ENCODE measurements around the gene LDLRAD3.

The LDLRAD3 gene

DNA sequence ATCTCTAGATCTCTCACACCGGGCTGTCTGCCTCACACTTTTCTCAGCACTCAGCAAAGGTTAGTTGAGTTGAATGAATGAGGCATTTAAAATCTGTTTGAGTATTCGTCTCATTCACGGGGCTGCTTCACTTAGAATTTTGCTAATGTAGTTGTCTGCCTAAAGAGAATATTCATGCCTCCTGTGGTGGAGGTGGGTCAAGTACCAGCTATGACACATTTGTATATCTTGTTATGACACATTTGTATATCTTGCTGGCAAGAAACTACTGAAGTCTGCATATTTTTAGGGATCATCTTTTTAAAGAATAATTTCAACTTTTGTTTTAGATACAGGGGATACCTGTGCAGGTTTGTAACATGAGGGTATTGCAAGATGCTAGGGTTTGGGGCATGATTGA, 43.1 kb downstream of the LDLRAD3 start:
- Mint-ChIP-seq H3K27ac (no peak overlapping the region), H3K36me3 (no peaks in the 10 kb centered on the region), H3K27me3 (peaks cover 30% of the 10 kb centered on the region), H3K4me3 (no peak overlapping the region), H3K4me1 (no peaks in the 10 kb centered on the region), H3K9me3 (peaks cover 6% of the 10 kb centered on the region)
- no peak for ATAC-seq

DNA sequence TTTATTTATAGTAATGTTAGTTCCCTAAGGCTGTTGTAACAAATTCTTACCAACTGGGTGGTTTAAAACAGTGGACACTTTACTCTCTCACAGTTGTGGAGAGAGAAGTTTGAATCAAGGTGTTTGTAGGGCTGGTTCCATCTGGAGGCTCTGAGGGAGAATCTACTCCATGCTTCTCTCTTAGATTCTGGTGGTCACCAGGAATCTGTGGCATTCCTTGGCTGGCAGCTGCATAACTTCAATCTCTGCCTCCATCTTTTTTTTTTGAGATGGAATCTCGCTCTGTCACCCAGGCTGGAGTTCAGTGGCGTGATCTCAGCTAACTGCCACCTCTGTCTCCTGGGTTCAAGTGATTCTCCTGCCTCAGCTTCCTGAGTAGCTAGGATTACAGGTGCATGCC, 46.3 kb downstream of the LDLRAD3 start:
- no peak for ATAC-seq
- H3K36me3 Mint-ChIP-seq, result no peaks in the 10 kb centered on the region
- H3K9me3 Mint-ChIP-seq, result peaks cover 6% of the 10 kb centered on the region
- H3K27ac Mint-ChIP-seq, result no peak overlapping the region
- no peak overlapping the region for H3K4me3 Mint-ChIP-seq
- H3K4me1 Mint-ChIP-seq, result no peaks in the 10 kb centered on the region
- H3K27me3 Mint-ChIP-seq, result peaks cover 40% of the 10 kb centered on the region

DNA sequence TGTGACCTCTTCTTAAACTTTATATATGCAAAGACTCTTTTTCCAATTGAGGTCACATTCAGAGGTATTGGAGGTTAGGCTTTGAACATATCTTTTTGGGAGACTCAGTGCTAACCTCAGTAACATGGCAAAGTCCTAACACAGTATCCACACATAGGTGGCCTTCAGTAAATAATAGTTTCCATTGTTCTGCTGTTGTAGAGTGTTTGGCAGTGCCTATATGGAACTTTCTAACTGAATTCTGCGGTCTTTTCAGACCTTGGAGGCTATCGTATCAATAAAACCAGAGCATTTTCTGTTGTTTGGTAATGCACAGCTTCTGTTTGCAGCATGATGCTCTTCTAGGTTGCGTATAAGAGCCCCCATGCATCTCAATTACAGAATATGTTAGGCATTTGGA, 47.0 kb downstream of the LDLRAD3 start:
- H3K9me3 Mint-ChIP-seq, result peaks cover 4% of the 10 kb centered on the region

DNA sequence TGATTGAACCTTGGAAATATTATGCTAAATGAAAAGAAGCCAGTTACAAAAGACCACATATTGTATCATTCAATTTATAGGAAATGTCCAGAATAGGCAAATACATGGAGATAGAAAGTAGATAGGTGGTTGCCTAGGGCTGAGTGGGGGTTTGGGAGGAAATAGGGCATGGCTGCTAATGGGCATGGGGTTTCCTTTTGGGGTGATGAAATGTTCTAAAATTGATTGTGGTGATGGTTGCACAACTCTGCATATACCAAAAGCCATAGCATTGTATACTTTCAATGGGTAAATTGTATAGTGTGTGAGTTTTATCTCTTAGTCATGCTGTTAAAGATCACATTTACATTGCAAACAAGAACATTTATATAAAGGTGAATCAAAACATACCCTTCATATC, 48.7 kb downstream of the LDLRAD3 start:
- no peak overlapping the region for H3K27ac Mint-ChIP-seq
- no peaks in the 10 kb centered on the region for H3K4me1 Mint-ChIP-seq
- peaks cover 40% of the 10 kb centered on the region for H3K27me3 Mint-ChIP-seq
- H3K9me3 Mint-ChIP-seq, result peaks cover 3% of the 10 kb centered on the region
- no peaks in the 10 kb centered on the region for H3K36me3 Mint-ChIP-seq
- H3K4me3 Mint-ChIP-seq, result no peak overlapping the region
- no peak for ATAC-seq

More for the DNA sequence above, 47.0 kb downstream of the LDLRAD3 start:
- no peak overlapping the region for H3K27ac Mint-ChIP-seq
- no peaks in the 10 kb centered on the region for H3K36me3 Mint-ChIP-seq
- H3K27me3 Mint-ChIP-seq, result peaks cover 40% of the 10 kb centered on the region
- no peak overlapping the region for H3K4me3 Mint-ChIP-seq
- H3K4me1 Mint-ChIP-seq, result no peaks in the 10 kb centered on the region
- no peak for ATAC-seq

DNA sequence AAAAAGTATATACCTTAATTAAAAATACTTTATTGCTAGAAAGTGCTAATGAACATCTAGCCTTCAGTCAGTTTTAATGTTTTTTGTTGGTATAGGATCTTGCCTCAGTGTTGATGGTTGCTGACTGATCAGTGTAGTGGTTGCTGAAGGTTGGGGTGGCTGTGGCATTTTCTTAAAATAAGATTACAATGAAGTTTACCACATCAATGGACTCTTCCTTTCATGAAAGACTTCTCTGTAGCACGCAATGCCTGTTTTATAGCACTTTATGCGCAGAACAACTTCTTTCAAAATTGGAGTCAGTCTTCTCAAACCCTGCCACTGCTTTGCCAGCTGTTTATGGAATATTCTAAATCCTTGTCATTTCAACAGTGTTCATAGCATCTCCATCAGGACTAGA, 50.6 kb downstream of the LDLRAD3 start:
- H3K27me3 Mint-ChIP-seq, result peaks cover 32% of the 10 kb centered on the region
- H3K4me3 Mint-ChIP-seq, result no peak overlapping the region
- no peak overlapping the region for H3K27ac Mint-ChIP-seq
- no peaks in the 10 kb centered on the region for H3K4me1 Mint-ChIP-seq
- no peak for ATAC-seq
- no peaks in the 10 kb centered on the region for H3K36me3 Mint-ChIP-seq
- H3K9me3 Mint-ChIP-seq, result no peaks in the 10 kb centered on the region

DNA sequence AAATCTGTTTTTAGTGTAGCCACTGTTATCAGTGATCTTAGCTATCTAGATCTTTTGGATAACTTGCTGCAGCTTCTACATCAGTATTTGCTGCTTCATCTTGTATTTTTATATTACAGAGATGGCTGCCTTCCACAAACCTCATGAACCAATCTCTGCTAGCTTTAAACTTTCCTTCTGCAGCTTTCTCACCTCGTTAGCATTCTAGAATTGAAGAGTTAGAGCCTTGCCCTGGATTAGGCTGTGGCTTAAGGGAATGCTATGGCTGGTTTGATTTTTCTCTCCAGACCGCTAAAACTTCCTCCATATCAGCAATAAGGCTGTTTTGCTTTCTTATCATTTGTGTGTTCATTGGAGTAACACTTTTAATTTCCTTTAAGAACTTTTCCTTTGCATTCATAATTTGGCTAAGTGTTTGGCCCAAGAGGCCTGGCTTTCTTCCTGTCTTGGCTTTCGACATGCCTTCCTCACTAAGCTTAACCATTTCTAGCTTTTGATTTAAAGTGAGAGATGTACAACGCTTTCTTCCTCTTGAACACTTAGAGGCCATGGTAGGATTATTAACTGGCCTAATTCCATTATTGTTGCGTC, 51.9 kb downstream of the LDLRAD3 start:
- Mint-ChIP-seq H3K27me3 (peaks cover 23% of the 10 kb centered on the region), H3K9me3 (no peaks in the 10 kb centered on the region), H3K27ac (no peak overlapping the region), H3K4me1 (no peaks in the 10 kb centered on the region), H3K4me3 (no peak overlapping the region), H3K36me3 (no peaks in the 10 kb centered on the region)
- ATAC-seq, result no peak

DNA sequence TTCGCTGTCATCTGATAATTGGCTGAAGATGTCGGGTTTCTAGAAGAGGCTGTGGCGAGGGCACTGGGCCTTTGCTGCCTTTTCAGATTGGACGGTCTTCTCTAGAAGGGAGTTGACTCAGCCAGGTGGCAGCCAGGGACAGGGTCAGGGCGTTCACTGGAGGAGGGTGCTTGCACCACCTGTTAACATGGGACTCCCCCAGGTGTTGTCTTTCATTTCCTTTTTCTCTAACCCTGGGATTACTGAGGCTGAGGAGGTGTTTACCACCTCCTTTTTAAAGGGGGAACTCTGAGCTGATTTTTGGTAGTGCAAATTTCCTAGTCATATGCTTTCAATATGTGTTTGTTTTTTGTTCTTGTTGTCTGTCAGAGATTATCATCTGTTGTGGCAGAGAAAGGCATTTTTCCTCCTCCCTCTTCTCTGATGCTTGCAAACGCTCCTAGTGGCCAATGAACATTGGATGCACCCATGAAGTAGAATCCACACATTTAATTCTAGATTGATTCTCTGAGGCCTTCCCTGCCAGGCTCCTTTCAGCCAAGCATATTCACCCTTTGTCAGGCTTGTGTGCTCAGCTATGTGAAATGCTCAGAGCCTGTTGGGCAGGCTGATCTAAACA, 54.1 kb downstream of the LDLRAD3 start:
- ATAC-seq, result peak; percentile 52
- Mint-ChIP-seq H3K9me3 (no peaks in the 10 kb centered on the region), H3K36me3 (no peaks in the 10 kb centered on the region), H3K4me3 (no peak overlapping the region), H3K27me3 (peaks cover 10% of the 10 kb centered on the region), H3K4me1 (no peaks in the 10 kb centered on the region), H3K27ac (no peak overlapping the region)

DNA sequence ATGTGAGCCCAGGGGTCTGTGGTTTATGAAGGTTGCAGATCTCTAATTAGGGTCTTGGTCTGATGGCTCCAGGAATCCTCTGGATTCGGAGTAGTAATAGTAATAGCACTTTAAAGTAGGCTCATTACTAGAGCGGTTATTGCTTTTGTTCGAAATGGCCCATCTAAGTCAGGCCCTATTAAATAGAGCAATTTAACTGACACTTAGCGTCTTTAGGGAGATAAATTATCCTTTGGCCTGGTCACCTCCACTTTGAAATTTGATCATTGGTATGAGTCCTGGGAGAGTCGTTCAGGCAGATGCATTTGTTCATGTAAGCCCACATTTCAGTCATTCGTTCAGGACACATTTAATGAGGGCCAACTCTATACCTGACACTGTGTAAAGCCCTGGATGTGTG, 54.8 kb downstream of the LDLRAD3 start:
- H3K27me3 Mint-ChIP-seq, result peaks cover 4% of the 10 kb centered on the region
- H3K36me3 Mint-ChIP-seq, result no peaks in the 10 kb centered on the region
- no peak overlapping the region for H3K4me3 Mint-ChIP-seq
- H3K9me3 Mint-ChIP-seq, result peaks cover 2% of the 10 kb centered on the region
- ATAC-seq, result no peak
- no peak overlapping the region for H3K27ac Mint-ChIP-seq
- no peaks in the 10 kb centered on the region for H3K4me1 Mint-ChIP-seq

DNA sequence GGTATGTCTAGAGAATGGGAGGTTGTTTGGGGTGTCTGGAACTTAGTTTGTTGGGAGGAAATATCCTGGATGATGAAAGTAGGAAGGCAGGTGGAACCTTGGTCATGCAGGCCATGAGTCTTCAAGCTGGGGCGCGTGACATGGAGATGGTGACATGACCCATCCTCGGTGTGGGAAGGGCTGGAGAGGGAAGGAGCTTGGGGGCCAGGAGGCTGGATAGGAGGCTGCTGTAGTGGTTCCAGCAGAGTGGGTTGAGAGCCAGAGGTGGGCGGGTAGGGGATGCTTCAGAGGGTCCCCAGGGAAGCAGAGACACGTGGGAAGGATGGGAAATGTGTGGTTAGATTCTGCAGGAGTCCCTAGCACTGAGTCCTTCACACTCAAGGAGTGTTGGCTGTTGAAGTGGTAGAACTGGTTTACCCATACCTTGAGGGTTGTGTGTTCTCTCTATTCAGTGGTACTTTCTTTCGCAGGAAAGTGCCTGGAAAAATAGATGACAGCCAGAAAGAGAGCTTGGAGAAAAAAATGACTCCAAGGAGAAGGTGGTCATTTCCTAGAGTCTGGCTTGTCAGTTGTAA, 56.8 kb downstream of the LDLRAD3 start:
- no peaks in the 10 kb centered on the region for H3K27me3 Mint-ChIP-seq
- no peak overlapping the region for H3K27ac Mint-ChIP-seq
- H3K4me3 Mint-ChIP-seq, result no peak overlapping the region
- H3K36me3 Mint-ChIP-seq, result no peaks in the 10 kb centered on the region
- no peak for ATAC-seq
- peaks cover 7% of the 10 kb centered on the region for H3K9me3 Mint-ChIP-seq
- no peaks in the 10 kb centered on the region for H3K4me1 Mint-ChIP-seq

DNA sequence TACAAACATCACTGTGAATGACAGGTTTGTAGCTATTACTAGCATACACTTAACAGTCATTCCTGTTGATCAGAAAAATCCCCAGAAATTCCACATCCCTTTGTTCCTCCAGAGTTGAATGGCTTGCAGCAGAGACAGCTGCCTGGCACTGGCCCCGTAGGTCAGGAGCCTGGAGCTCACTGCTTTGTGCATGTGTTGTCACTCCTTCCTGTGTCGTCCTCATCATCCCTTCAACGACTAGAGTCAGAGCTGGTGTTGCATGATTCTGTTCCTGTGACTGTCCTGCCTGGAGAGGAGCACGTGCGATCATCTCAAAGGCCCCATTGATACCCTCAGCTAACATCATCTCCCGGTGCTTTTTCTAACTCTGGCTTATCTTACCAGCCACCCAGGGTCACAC, 58.3 kb downstream of the LDLRAD3 start:
- no peaks in the 10 kb centered on the region for H3K4me1 Mint-ChIP-seq
- H3K27ac Mint-ChIP-seq, result no peak overlapping the region
- no peaks in the 10 kb centered on the region for H3K27me3 Mint-ChIP-seq
- H3K36me3 Mint-ChIP-seq, result no peaks in the 10 kb centered on the region
- peaks cover 13% of the 10 kb centered on the region for H3K9me3 Mint-ChIP-seq
- no peak overlapping the region for H3K4me3 Mint-ChIP-seq
- ATAC-seq, result no peak

DNA sequence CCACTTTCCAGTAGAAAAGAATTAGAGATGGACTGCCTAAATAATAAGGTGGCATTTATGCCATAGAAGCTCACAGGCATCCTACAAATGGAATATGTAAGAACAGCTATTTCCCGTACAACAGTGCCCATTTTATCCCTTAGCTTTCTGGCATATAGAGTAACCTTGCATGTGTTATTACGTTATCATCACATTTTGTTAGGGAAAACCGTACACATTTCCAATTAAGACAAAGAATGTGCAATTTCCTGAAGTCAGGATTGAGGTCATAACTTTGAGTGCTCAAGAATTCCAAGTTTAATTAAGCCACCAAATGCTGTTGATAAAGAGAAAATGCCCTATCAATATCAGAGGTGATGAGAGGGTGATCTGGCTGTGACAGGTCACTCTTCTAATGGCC, 58.9 kb downstream of the LDLRAD3 start:
- Mint-ChIP-seq H3K27ac (no peak overlapping the region), H3K27me3 (no peaks in the 10 kb centered on the region), H3K4me1 (no peaks in the 10 kb centered on the region), H3K4me3 (no peak overlapping the region), H3K9me3 (peaks cover 13% of the 10 kb centered on the region), H3K36me3 (no peaks in the 10 kb centered on the region)
- no peak for ATAC-seq

DNA sequence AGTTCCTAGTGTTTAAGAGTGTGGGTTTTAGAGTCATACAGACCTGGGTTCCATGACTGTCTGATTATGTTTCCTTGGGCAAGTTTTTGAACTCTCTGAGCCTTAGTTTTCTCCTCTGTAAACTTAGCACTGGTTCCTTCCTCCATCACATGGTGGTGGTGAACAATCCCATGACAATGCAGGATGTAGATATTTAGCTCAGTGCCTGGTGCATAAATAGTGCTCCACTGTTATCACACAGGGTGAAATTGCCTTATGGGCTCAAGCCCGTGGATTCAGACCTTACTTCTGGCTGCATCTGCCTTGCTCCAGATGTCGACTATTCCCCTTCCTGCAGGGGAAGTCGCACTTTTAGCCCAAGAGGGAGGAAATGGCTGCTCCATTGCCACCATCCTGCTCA, 62.7 kb downstream of the LDLRAD3 start:
- no peak for ATAC-seq
- H3K4me1 Mint-ChIP-seq, result no peaks in the 10 kb centered on the region
- H3K27me3 Mint-ChIP-seq, result no peaks in the 10 kb centered on the region
- H3K36me3 Mint-ChIP-seq, result no peaks in the 10 kb centered on the region
- H3K9me3 Mint-ChIP-seq, result peaks cover 13% of the 10 kb centered on the region
- H3K27ac Mint-ChIP-seq, result no peak overlapping the region
- no peak overlapping the region for H3K4me3 Mint-ChIP-seq

DNA sequence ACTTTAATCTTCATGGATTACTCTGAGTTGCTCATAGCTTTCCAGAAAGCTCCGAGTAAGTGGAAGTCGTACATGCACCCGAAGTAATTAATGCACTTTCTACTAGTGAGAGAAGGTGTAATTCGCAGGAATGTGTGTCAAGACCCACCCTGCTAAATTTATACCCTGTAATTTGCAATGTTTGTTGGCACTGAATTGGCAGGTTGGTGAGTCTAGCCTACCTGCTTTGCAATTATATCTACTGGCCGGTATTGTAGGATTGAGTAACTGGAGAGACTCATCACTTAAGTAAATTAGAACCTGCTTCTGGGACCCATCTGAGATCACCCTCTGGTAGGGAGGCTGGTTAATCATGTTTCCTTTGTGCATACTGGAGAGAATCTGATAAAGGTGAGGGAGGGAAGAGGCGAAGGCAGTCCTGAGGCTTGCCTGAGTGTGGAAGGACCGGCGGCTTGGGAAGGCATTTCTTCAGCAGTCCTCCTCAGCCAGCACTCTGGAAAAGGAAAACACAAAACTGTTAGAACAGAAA, 63.3 kb downstream of the LDLRAD3 start:
- Mint-ChIP-seq H3K4me3 (no peak overlapping the region), H3K36me3 (no peaks in the 10 kb centered on the region), H3K4me1 (no peaks in the 10 kb centered on the region), H3K27ac (no peak overlapping the region), H3K9me3 (peaks cover 13% of the 10 kb centered on the region), H3K27me3 (no peaks in the 10 kb centered on the region)
- ATAC-seq, result no peak

DNA sequence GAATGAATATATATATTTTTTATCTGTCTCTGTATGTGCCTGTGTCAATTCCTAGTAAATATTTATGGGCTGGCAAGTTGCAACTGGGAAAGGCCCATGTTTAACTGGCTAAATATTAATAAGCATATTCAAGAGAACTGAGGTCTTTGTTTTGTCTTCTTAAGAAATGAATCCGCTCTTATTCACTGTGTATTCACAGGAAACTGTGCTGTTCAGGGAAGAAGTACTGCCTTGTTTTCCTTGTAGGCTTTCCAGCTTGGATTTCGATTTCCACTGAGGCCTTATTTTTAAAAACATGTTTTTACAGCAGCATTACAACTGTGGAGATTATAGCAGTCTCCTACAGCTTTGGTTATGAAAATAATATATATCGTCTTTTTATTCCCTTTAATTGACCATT, 64.7 kb downstream of the LDLRAD3 start:
- Mint-ChIP-seq H3K27ac (no peak overlapping the region), H3K4me1 (no peaks in the 10 kb centered on the region), H3K4me3 (no peak overlapping the region), H3K27me3 (no peaks in the 10 kb centered on the region), H3K9me3 (peaks cover 12% of the 10 kb centered on the region), H3K36me3 (no peaks in the 10 kb centered on the region)
- ATAC-seq, result no peak

DNA sequence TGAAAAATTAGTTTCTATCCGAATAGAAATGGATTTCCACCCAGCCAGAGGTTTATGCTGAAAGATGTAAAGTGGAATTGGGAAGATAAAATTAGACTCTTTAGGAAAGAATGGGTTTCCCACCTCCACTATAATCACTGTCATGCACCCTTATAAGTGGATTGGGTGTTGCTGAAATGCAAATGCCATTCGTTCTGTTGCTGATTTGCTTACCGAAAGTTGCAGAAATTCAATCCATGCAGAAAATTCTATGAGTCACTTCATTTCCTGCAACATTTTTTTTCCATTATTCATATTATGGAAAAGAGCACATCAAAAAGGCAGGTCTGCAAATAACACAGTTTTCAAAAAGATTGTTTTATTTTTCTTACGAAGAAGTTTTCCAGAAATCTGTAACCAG, 65.6 kb downstream of the LDLRAD3 start:
- no peak overlapping the region for H3K27ac Mint-ChIP-seq
- no peaks in the 10 kb centered on the region for H3K27me3 Mint-ChIP-seq
- peaks cover 11% of the 10 kb centered on the region for H3K9me3 Mint-ChIP-seq
- H3K36me3 Mint-ChIP-seq, result no peaks in the 10 kb centered on the region
- no peak for ATAC-seq
- no peaks in the 10 kb centered on the region for H3K4me1 Mint-ChIP-seq
- no peak overlapping the region for H3K4me3 Mint-ChIP-seq
